ENCODE measurements around the gene ZBTB20.

The ZBTB20 gene

DNA sequence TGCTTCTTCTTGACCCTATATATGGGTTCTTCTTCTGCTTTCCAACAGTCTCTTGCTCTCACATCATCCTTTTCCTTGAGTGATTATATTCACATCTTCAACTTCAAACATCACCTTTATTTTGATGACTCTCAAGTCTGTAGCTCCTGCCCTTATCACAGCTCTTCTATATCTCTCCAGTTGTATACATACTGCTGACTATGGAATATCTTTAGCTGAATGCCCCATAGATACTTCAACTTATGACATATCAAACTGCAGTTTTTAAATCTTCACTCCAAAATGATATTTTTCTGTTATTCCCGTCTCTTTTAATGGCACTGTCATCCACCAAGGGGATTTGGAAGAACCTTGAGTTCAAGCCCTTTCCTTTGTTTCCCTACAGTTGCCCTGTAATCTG lies 139.1 kb downstream of the ZBTB20 start:
- DNase-seq: no peak

- no peak for DNase-seq
Measured at GRCh38 chr3:115004201-115005140, 142.6 kb downstream of the ZBTB20 start.

DNA sequence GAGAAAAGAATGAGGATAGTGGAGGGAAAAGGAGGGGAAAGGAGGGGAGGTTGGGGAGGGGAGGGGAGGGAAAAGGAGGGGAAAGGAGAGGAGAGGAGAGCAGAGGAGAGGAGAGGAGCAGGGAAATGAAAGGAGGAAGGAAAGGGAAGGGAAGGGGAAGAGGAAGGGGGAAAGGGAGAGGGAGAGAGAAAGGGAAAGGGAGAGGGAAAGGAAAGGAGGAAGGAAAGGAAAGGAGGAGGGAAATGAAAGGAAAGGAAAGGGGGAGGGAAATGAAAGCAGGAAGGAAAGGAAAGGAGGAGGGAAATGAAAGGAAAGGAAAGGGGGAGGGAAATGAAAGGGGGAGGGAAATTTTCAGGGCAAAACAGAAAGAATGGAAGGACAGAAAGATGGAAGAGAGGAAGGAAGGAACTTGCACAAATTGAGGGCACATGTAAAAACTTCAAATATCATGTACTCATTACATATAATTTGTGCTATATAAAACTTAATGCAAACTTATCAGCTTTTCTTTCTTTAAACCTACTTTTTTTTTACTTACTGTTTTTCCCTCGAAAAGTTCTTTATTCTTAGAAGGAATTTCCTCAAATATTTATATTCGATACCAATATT lies 148.0 kb downstream of the ZBTB20 start:
- no peak for DNase-seq

- DNase-seq: no peak
Measured at GRCh38 chr3:114994554-114995341, 152.3 kb downstream of the ZBTB20 start.

GRCh38 chr3:114985776-114986175 lies 161.3 kb downstream of the ZBTB20 start:
- no peak for DNase-seq

DNA sequence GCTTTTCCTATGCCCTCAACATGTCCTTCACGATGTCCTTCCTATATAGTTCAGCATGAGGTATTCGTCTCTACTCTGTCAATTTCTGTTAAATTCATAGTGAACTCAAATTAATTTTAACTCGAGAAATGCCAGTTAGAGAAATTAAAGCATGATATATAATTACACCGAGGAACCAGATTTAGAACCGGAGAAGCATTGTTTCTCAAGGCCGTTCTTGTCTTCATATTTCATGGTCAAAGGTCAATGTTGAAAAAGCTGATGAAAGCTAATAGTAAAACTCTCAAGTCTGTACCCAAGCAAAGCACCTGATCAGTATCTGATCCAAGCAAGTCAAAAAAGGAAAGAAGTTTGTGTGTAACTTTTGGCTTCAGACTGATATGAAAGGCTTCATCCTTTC lies 163.8 kb downstream of the ZBTB20 start:
- DNase-seq: no peak

DNA sequence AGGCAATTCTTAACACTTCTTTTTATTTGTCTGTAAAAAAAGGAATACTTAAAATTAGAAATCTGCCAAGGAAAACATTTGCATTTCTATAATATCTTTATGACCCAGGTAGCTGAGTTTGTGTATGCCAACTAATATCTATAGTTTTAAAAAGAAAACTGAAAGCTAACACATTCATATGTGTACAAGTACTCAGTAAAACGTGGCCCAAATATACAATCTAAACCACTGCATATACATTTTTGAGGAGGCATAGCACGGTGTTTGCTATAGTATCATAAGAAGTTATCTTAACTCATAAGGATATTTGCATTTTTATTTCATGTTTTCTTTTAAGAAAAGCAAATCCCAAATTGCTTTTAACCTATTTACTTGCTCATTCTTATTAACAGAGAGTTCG lies 172.7 kb downstream of the ZBTB20 start:
- DNase-seq: no peak

- DNase-seq: no peak
Measured at GRCh38 chr3:114973536-114973935, 173.6 kb downstream of the ZBTB20 start.

GRCh38 chr3:114967168-114967567 lies 179.9 kb downstream of the ZBTB20 start:
- no peak for DNase-seq

DNA sequence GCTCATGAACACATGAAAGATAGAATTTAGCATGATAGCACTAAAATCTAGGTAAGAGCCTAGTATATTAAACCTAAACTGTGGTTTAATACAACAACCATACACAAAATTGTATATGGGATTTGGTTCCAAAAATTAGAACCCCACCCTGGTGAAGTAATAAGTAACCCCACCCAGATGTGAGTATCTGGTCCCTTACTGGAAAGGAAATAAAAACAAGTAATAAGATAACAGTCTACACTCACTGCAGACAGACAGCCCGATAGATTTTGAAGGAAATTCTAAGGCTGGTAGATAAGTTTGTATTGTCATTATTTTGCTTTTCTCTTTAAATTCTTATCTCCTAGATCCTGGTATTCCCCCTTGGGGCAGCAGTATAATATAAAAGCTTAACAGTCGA lies 184.9 kb downstream of the ZBTB20 start:
- no peak for DNase-seq

GRCh38 chr3:114958930-114959329 lies 188.2 kb downstream of the ZBTB20 start:
- DNase-seq: no peak

DNA sequence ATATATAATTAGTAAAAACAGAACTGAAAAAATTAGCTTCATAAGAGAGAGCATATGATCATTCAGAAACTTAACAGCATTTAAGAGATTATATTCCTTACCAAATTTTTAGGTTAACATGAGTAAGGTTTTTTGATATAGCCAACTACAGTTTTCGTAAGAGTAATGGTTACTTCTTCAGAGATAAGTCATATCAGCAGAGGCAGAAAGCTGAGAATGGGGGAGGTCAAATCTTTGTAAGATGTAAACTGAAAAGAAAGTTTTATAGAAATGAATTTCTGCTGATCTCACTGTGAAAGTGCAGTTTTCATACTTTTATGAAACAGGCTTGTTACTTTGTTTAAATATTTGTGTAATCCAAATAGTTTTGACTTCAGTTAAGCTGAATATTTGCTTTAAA lies 193.3 kb downstream of the ZBTB20 start:
- no peak for DNase-seq

- DNase-seq: no peak
Measured at GRCh38 chr3:114953215-114953799, 193.8 kb downstream of the ZBTB20 start.

DNA sequence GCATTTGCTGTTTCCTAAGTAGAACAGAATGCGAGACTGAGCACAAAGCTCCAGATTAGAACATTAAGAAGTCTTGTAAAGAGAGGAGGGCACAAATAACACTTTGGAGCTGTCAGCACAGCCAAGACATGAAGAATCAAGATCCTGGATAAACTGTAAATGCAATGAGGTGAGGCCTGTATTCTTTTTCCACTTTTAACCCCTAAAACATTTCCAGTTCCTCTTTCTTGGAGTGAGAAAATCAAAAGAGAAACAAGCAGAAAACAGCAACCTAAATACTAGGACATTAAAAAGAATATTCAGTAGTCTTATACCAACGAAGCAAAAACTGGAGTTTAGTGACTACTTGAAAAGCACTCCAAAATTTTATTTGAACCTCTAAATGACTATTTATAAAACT lies 204.3 kb downstream of the ZBTB20 start:
- no peak for DNase-seq

- DNase-seq: no peak
Measured at GRCh38 chr3:114941626-114942309, 205.3 kb downstream of the ZBTB20 start.

DNA sequence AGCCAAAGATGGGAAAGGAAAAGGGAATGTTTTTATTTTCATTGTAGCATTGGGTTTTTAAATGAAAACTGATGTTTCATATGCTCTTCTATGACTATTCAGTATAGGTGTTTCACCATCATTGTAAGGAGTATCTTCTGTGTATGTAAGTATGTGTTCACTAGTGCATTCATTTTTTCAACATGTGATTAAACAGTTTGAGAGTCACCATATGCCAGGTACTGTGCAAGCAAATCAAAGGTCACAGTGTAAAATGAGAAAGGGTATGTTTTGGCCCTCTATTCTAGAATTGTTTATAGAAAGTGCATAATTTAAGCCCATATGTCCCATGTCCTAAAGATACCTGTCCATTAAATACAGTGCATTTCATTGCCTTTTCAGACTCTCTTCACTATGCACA lies 207.2 kb downstream of the ZBTB20 start:
- DNase-seq: no peak

GRCh38 chr3:114933407-114933806 lies 213.7 kb downstream of the ZBTB20 start:
- no peak for DNase-seq

- no peak for DNase-seq
Measured at GRCh38 chr3:114929971-114930732, 216.9 kb downstream of the ZBTB20 start.

GRCh38 chr3:114928989-114929640 lies 218.0 kb downstream of the ZBTB20 start:
- no peak for DNase-seq

GRCh38 chr3:114904633-114905032 lies 242.5 kb downstream of the ZBTB20 start:
- no peak for DNase-seq

- DNase-seq: no peak
Measured at GRCh38 chr3:114903213-114903612, 243.9 kb downstream of the ZBTB20 start.

Measured in stimulated activated CD4-positive, alpha-beta T cell treated with anti-CD3 and anti-CD28 coated beads, Interleukin-1b, Interleukin-23, amount 100 ng/mL, for 48 hours (primary cell).